HepG2 (cell line): Measurements from ENCODE around the gene ASAP2. TPM values are rescaled to one million over a fixed set of nuclear protein-coding genes. Genes with fewer than 3 reads are reported as not detected.

Experiments
- ARID5B ChIP-seq: IDR thresholded peaks from 2 replicates; pipeline ENCODE4 v1.4.0; 2020; ENCODE audit warnings: mild to moderate bottlenecking, missing genetic modification reagents
- HMG20B ChIP-seq: conservative IDR thresholded peaks from 2 replicates; pipeline ENCODE4 v1.6.1; 2016; ENCODE audit warnings: missing genetic modification reagents, missing compliant biosample characterization
- HNF4G ChIP-seq, 2 experiments: sonication (generic) in 1 of 2; formaldehyde crosslinking in 1 of 2; IDR thresholded peaks; 2 replicates each; pipeline versions ENCODE4 v1.4.0 to v1.6.1; 2011 to 2020; ENCODE audit warnings: borderline replicate concordance in 2 of 2, low read depth in 2 of 2, mild to moderate bottlenecking in 2 of 2, low read length in 1 of 2, missing genetic modification reagents in 1 of 2, moderate library complexity in 1 of 2
- HOMEZ ChIP-seq: IDR thresholded peaks from 2 replicates; pipeline ENCODE4 v1.6.1; 2016; ENCODE audit warnings: low read depth
- IKZF1 ChIP-seq: fragments of 450-650 bp; IDR thresholded peaks from 2 replicates; pipeline ENCODE4 v1.7.1; 2016
- NCOA2 ChIP-seq: sonication (generic); formaldehyde crosslinking; IDR thresholded peaks from 2 replicates; pipeline ENCODE4 v1.8.0; 2022; ENCODE audit warnings: inconsistent platforms
- NR2F1 ChIP-seq, 2 experiments: fragments of 450-650 bp in 1 of 2; formaldehyde crosslinking in 1 of 2; IDR thresholded peaks; 2 replicates each; pipeline versions ENCODE4 v1.5.0 to v1.6.1; 2016 to 2020; ENCODE audit warnings: mild to moderate bottlenecking in 1 of 2, missing compliant biosample characterization in 1 of 2, missing genetic modification reagents in 1 of 2, moderate library complexity in 1 of 2
- RARA ChIP-seq: IDR thresholded peaks from 2 replicates; pipeline ENCODE4 v1.6.1; 2016; ENCODE audit warnings: missing genetic modification reagents, missing compliant biosample characterization
- RXRB ChIP-seq: IDR thresholded peaks from 2 replicates; pipeline ENCODE4 v1.6.1; 2016; ENCODE audit warnings: borderline replicate concordance, missing genetic modification reagents, missing compliant biosample characterization
- TCF7L2 ChIP-seq: IDR thresholded peaks from 2 replicates; pipeline ENCODE4 v1.6.1; 2011; ENCODE audit warnings: mild to moderate bottlenecking, low read depth, low read length, moderate library complexity
- THAP7 ChIP-seq: sonication (generic); formaldehyde crosslinking; IDR thresholded peaks from 2 replicates; pipeline ENCODE4 v1.8.1; 2023; ENCODE audit warnings: mild to moderate bottlenecking, missing genetic modification reagents
- THRA ChIP-seq: sonication (generic); formaldehyde crosslinking; IDR thresholded peaks from 2 replicates; pipeline ENCODE4 v1.4.0; 2020; ENCODE audit warnings: missing genetic modification reagents, borderline replicate concordance
- TRIM22 ChIP-seq: fragments of 450-650 bp; IDR thresholded peaks from 2 replicates; pipeline ENCODE4 v1.6.1; 2017
- USF2 ChIP-seq, 2 experiments: sonication (generic) in 1 of 2; formaldehyde crosslinking in 1 of 2; IDR thresholded peaks; 2 replicates each; pipeline versions ENCODE4 v1.5.1 to v1.6.1; 2011 to 2020; ENCODE audit warnings: borderline replicate concordance in 1 of 2, low read depth in 1 of 2, low read length in 1 of 2, mild to moderate bottlenecking in 1 of 2, missing genetic modification reagents in 1 of 2, moderate library complexity in 1 of 2
- ZNF235 ChIP-seq: sonication (generic); formaldehyde crosslinking; IDR thresholded peaks from 2 replicates; pipeline ENCODE4 v1.8.1; 2023; ENCODE audit warnings: mild to moderate bottlenecking, missing genetic modification reagents, borderline replicate concordance
- ZNF570 ChIP-seq: sonication (generic); formaldehyde crosslinking; IDR thresholded peaks from 2 replicates; pipeline ENCODE4 v1.4.0; 2020; ENCODE audit warnings: mild to moderate bottlenecking, missing genetic modification reagents, borderline replicate concordance
- ZNF674 ChIP-seq: sonication (generic); formaldehyde crosslinking; IDR thresholded peaks from 2 replicates; pipeline ENCODE4 v1.5.0; 2020; ENCODE audit warnings: low read depth, mild to moderate bottlenecking, missing genetic modification reagents
- ZSCAN30 ChIP-seq: sonication (generic); formaldehyde crosslinking; IDR thresholded peaks from 2 replicates; pipeline ENCODE4 v1.5.0; 2020; ENCODE audit warnings: mild to moderate bottlenecking, missing genetic modification reagents
- polyA plus RNA-seq, 8 experiments: library from polyadenylated mRNA; depleted of rRNA in 3 of 8; stranded (reverse) in 7 of 8; unstranded in 1 of 8; fragments of >200 nt; fragmentation: Illumina TruSeq in 4 of 8; extraction: Trizol in 4 of 8; gene quantifications; 2 replicates each; pipeline versions ENCODE4 v1.2.1 to v1.2.3, GENCODE V29; 2011 to 2016; ENCODE audit warnings: low read depth in 4 of 8, missing spikeins in 1 of 8, mixed read lengths in 1 of 8; ENCODE audit not compliant: insufficient read depth in 1 of 8
- total RNA-seq, 5 experiments: library from RNA; depleted of rRNA; stranded (reverse); fragments of >200 nt; fragmentation: Illumina TruSeq; extraction: Trizol; gene quantifications; 2 replicates each; pipeline ENCODE4 v1.2.3, GENCODE V29; 2016; ENCODE audit warnings: low read depth in 1 of 5

Gene ASAP2
- total and polyA plus RNA-seq, 2 of the 13 experiments (the other 11 are each of a cell fraction or from before 2014, with no cell fraction given), result 7.3 to 22.3 TPM

GRCh38 chr2:9210030-9210429 is 3.4 kb downstream of the ASAP2 start (continued):
- TF ChIP-seq ZNF235 (CRISPR knock-in tag), result no peak
- peak; percentile 86 for TF ChIP-seq RXRB
- TF ChIP-seq IKZF1, result no peak
- TF ChIP-seq THAP7 (CRISPR knock-in tag), result no peak
- TF ChIP-seq ZNF570 (CRISPR knock-in tag), result no peak
- no peak for TF ChIP-seq USF2 (IDR thresholded peaks at IDR 0.05; ENCODE audit: low read depth, low read length)
- no peak for TF ChIP-seq USF2 (CRISPR knock-in tag; IDR thresholded peaks at IDR 0.05; ENCODE audit: borderline replicate concordance)
- TF ChIP-seq NCOA2 (CRISPR knock-in tag), result peak; percentile 56
- no peak for TF ChIP-seq HMG20B (CRISPR knock-in tag)
- TF ChIP-seq HOMEZ, result no peak
- peak; percentile 96 for TF ChIP-seq RARA
- no peak for TF ChIP-seq TRIM22
- peak; percentile 22; the same call in 1 of the 2 replicates for TF ChIP-seq THRA
- TF ChIP-seq HNF4G (IDR thresholded peaks at IDR 0.05; ENCODE audit: borderline replicate concordance, low read depth, low read length), result peak; percentile 77; the same call in 1 of the 2 replicates
- no peak for TF ChIP-seq HNF4G (CRISPR knock-in tag; IDR thresholded peaks at IDR 0.05; ENCODE audit: borderline replicate concordance, low read depth)
- peak; percentile 12 to 74; a peak in 3 of 4 replicates for TF ChIP-seq NR2F1 (CRISPR knock-in tag; IDR thresholded peaks at IDR 0.05)
- TF ChIP-seq TCF7L2, result no peak
- no peak for TF ChIP-seq ZNF674
- TF ChIP-seq ZSCAN30 (CRISPR knock-in tag), result no peak
- TF ChIP-seq ARID5B (CRISPR knock-in tag), result peak; percentile 83
